Embryonic facial prominence (tissue), 1 donor: ENCODE measurements around the gene ABHD2.
"Not testable (repeated sequence)": the region's sequence is repeated elsewhere in the genome, so short reads cannot be mapped to it uniquely, and the experiment has no call there.

Experiments
- DNase-seq: peaks from one replicate; pipeline ENCODE4 v3.0.0-alpha.2; 2016; ENCODE audit errors: extremely low spot score

ABHD2 gene

DNA sequence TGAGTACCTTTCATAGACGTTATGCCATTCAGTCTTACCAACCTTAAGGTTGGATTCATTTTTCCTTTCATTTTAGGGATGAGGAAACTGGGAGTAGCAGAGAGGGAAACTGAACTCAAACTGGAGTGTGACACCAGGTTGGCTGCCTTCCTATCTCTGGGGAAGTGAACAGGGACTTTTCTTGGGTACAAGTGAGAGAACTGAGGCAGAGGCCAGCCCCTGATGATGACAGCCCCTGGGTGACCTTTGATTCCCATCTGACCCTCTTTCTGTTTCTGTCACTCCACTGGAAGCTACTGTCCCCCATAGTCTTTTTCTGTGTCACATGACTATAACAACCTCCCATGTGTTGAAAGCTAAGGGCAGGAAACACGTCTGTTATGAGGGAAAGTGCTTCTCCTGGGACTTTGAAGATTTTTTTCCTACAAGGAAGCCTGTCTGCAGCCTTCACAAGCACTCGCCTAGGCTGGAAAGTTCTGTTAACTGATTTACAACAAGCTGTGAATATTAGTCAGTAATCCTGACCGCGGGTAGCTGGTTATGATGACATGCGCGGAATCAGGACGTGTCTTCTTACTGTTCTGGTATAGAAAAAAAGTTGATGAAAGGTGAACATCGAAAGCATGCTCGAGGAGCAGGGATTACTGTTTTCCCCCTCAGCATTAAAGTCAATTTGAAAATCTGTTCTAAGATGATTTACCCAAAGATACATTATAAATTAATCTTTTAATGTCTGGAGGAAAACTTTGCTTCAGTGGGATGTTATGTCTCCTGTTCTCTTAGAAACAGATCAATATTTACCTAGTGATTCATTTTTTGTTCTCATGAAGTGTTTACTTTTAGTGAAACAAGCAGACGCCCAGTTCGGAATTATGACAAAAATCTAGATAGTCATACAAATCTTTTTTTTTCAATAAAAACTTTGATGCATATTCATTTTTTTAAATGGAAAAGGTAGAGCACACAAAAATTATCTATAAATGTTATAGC lies 31.5 kb downstream of the ABHD2 start:
- DNase-seq: no peak

- not testable (repeated sequence) for DNase-seq
Measured at GRCh38 chr15:89120479-89121000, 32.3 kb downstream of the ABHD2 start.

DNA sequence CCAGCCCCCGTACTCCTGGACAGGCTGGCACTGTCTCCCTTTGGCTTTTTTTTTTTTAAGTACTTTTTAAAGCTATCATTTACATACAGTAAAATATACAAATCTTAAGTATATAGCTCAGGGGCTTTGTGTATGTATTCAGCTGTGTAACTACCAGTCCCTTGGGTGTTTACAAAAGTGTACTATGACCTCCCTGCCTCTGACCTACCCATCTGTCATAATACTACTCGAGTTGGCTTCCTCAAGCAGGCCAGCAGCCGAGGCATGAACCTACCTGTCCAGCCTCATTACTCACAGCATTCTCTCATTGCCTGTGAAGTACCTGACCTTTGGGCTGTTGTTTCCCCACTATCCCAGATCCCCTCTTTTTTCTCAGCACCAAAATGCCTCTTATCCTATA lies 33.2 kb downstream of the ABHD2 start:
- DNase-seq: no peak

GRCh38 chr15:89122505-89123180 lies 34.4 kb downstream of the ABHD2 start:
- DNase-seq: no peak

GRCh38 chr15:89123181-89123525 lies 34.9 kb downstream of the ABHD2 start:
- DNase-seq: no peak

DNA sequence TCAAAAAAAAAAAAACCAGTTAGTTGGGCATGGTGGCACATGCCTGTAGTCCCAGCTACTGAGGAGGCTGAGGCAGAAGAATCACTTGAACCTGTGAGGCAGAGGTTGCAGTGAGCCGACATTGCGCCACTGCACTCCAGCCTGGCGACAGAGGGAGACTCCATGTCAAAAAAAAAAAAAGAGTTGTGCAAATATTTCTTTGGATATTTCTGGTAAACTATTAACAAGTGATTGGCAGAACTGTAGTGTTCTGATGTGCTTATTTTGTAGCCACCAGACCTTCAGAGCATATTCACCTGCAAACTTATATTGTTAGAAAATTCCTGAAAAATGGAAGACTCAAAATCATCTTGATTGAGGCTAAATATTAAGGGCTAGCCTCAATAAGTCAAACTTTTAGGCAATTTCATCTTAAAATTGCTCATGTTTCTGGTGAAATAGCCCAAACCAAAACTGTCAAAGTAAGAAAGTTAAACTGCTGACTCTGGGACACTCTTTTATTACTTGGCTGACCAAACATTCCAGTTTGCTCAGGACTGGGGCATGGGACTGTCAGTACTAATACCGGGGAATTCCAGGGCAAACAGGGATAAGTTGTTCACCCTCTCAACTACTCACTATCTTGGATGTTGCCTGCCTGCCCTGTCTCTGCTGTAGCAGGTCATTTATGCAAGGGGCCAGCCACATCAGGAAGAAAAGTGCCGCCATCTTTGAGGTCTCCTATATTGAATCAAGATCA lies 37.0 kb downstream of the ABHD2 start:
- no peak for DNase-seq

DNA sequence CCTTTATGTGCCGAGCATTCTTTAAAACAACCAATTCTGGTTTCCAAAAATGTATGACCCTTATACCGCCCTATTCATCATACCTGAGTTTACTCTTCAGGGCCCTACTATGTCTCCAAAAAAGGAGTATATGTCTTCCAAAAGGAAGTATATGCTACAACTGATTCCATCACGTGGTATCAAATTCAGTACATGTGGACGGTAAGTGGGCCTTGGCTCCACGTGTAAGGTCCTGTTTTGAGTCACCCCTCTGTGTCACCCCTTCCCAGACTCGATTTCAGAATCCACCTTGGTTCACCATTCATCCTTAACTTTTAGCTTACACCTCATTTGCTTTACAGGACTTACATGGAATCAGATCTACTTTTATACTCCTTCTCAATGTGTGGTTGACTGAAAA lies 37.8 kb downstream of the ABHD2 start:
- no peak for DNase-seq

GRCh38 chr15:89127054-89127702 lies 38.9 kb downstream of the ABHD2 start:
- no peak for DNase-seq

DNA sequence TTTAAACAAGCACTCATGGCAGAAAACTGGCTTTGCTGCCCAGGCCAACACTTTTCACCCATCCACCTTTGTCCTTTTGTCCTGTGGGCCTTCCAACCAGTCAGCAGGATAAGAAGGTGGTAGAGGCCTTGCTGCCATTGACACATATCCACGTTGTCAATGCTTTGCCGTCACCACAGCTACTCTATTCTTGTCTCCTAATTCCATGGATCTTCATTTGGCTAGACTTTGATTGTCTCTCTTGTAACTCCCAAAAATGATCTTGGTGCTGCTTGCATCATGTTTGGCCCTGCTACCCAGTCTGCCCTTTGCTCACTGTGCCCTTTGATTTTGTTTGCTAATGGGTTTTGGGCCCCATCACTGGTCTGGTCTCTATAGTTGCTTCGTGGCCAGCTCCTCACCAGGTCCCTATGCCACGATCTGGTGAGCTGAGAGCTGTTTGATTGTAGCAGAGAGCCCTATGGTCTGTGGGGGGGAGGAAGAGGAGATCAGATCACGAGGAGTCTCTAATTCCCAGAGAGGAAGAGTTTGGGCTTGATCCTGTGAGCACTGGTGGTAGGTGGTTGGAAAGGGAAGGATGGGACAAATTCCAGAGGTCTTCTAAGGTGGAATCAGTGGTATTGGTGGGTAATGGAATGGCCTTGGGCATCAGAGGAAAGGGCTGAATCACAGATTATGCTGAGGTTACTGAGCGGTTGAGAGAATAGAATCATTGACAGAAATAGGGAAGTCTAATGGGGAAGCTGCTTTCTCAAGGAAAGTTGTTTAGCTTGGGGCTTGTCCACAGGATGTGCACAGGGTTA lies 40.3 kb downstream of the ABHD2 start:
- DNase-seq: no peak

DNA sequence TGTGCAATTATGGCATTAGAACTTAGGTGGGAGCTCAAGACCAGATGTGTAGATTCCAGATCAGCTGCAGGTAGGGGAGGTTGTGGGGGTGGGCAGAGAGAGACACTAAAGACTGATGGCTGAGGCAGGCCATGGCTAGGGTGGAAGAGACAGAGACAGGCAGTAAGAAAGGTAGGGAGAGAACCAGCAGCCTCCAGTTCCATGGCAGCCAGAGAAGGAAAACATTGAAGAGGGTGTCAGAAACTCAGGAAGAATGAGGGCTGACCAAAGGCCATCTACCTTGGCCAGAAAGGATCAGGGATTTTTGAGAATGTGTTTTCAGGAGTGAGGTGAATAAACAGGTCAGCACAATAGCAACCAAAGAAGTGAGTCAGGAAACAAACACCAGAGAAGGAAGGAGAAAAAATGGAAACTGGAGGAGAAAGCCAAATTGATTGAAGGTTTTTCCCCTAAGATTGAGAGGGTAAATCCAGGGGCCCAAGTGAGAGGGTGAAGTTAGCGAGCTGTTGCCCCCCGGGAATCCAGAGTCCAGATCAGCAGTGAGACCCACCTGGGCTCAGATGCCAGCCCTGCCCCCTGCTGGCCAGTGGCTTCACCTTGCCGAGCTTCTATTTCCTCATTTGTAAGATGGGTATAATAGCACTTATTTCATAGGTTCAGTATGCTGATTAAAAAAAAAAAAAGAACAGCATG lies 41.0 kb downstream of the ABHD2 start:
- no peak for DNase-seq

DNA sequence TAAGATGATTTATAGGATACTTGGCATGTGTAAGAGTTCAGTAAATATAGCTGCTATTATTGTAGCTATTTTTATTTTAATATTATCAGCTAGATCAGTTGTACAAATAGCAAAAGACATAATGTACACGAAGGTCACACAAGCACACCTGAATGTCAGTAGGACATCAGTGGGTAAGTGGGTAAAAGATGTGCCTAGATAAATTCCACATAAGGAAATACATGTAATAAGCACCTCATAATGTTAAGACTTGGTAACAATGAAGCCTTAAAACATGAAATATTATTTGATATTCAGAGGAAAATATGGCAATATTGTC lies 41.5 kb downstream of the ABHD2 start:
- DNase-seq: no peak

DNA sequence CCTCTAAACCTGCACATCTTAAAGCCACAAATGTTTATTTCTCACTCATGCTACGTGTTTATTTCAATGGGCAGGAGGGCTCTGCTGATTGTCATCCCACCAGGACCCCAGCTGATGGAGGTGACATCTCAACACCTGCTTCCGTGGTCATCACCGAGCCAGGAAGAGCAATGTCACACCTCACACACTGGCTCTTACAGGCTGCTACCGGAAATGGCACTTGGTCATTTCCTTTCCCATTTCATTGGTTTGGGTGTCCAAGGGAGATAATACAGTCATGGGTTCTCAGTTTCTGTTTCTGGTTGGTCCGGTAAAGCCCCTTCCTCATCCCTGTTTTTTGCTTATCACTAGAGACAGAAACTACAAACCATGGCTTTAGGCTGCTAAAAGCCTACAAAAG lies 41.9 kb downstream of the ABHD2 start:
- no peak for DNase-seq

DNA sequence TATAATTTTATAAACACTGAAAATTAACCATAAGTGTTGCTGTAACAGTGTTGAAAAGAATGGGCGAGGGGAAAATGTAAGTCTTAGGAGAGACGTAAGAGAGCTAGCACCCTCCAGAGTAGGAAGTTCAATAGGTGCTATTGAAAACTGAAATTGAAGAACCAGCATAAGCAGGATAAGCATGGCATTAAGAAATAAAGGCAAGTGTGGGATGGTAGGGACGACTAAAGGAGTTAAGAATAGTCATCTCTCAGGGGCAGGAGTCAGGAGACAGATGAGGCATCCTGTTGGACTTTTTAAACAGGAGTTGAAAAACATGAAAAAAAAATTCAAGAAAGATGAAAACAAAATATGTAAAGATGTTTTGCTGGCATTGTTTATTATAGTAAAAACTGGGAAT lies 43.5 kb downstream of the ABHD2 start:
- DNase-seq: no peak

DNA sequence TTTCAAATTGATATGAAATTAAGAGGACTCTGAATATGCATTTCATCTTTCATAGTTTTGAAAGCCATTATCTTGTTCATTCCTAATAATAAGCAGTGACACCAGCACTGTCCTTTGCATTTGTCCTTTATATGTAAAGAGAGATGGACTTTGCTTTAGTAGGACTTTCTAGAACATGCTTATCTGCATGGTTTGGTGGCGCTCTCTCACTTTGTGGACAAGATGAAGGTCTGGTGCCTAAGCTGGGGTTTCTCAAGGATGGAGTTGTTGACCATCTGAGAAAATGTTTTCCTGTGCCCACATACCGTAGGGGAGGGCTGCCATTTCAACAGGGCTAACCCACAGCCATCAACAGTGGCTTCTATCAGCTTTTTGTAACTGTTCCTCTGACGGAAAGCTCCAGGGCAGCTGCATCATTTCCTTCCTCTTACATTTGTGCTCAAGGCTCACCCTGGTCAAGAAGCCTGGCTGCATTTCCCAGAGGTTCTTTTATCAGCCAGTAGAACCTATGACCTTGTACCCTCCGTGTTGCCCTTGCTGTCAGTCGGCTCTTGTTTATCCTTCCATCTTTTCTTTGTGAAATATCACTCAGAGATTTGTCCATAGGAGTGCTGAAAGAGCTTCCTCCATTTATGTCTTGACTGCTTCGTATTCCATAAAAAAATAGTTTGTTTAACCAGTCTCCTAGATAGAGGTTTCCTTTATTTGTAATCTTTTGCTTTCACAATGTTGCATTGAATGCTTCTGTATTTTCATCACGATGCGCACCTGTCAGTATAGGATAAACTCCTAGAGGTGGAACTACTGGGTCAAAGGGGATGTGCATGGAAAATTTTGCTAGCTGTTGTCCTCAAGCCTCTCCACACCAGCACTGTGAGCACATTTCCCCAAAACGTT lies 44.6 kb downstream of the ABHD2 start:
- DNase-seq: no peak

DNA sequence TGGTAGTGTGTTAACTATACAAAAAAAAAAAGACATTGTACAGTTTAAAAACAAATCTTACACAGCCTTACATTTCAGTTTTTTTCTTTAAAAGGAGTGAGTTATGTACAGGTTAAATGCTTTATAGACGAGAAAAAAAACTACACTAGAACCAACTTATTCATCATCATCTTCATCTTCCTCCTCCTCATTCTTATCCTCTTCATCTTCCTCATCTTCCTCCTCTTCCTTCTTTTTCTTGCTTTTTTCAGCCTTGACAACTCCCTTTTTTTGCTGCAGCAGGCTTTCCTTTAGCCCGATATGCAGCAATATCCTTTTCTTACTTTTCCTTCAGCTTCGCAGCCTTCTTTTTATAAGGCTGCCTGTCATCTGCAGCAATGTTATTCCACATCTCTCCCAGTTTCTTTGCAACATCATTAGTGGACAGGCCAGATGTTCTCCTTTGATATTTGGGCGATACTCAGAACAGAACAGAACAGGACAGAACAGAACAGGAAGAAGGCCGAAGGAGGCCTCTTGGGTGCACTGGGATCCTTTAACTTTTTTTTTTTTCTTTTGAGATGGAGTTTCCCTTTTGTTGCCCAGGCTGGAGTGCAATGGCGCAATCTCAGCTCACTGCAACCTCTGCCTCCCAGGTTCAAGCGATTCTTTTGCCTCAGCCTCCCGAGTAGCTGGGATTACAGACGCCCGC lies 47.3 kb downstream of the ABHD2 start:
- DNase-seq: not testable (repeated sequence)

DNA sequence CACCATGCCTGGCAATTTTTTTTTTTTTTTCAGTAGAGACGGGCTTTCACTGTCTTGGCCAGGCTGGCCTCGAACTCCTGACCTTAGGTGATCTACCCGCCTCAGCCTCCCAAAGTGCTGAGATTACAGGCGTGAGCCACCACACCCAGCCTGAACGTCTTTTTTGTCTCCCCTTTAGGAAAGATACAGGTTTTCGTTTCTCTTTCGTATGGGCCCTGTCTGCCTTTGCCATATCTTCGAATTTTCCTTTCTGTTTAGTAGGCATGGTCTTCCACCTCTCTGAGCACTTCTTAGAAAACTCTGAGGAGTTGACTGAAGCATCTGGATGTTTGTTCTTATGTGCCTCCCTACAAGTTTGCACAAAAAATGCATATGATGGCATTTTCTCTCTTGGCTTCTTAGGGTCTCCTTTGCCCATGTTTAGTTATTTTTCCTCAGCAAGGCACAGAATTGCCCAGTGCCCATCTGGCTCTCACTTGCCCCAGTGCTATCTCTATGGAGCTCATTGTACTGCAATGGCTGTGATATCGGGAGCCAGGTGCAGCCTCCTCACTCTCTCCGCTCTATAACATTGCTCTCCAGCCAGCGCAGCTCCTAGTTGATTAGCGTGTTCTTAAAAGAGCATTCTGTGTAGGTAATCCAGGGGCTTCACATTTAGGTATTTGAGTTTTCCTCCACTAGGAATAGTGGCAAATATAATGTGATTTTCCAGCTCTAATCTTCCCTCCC lies 48.0 kb downstream of the ABHD2 start:
- no peak for DNase-seq

- no peak for DNase-seq
Measured at GRCh38 chr15:89136818-89137772, 48.8 kb downstream of the ABHD2 start.
